Stomach (tissue), 9 donors: ENCODE data around the gene ATAD3B. TPM values are rescaled to one million over a fixed set of nuclear protein-coding genes. Genes with fewer than 3 reads are reported as not detected.
A peak's percentile ranks its signal among the peaks of the same experiment; 100 is the strongest.

Source experiments
- DNase-seq, 2 donors: peaks; one replicate each; pipeline versions ENCODE4 v3.0.0 to v3.0.0-alpha.2; 2013 to 2019
- H3K27ac ChIP-seq, 5 donors: fragments of 200-600 bp in 4 of 5; sonication (generic) in 4 of 5; one replicate each; pipeline ENCODE4 v1.5.1; 2013 to 2019; ENCODE audit warnings: mild to moderate bottlenecking in 1 of 5, moderate library complexity in 1 of 5
- H3K27me3 ChIP-seq, 3 donors: fragments of 200-600 bp; sonication (generic); one replicate each; pipeline ENCODE4 v1.5.1; 2017 to 2019; ENCODE audit warnings: mixed run types in 1 of 3
- H3K36me3 ChIP-seq, 4 donors: fragments of 200-600 bp; sonication (generic); 1 replicate in 3 of 4; 2 replicates in 1 of 4; pipeline ENCODE4 v1.5.1; 2016 to 2019
- H3K4me1 ChIP-seq, 4 donors: fragments of 200-600 bp; sonication (generic); one replicate each; pipeline ENCODE4 v1.5.1; 2016 to 2019
- H3K4me3 ChIP-seq, 4 donors: fragments of 200-600 bp; sonication (generic) in 3 of 4; one replicate each; pipeline ENCODE4 v1.5.1; 2016 to 2019; ENCODE audit warnings: mild to moderate bottlenecking in 1 of 4
- H3K9me3 ChIP-seq, 4 donors: fragments of 200-600 bp; sonication (generic); one replicate each; pipeline ENCODE4 v1.5.1; 2016 to 2019
- CTCF ChIP-seq, 7 experiments: fragments of 450-650 bp in 4 of 7; fragments of 200-600 bp in 3 of 7; sonication (generic) in 3 of 7; IDR thresholded peaks; one replicate each; pipeline ENCODE4 v1.5.1; 2016 to 2019; ENCODE audit warnings: antibody characterized with exemption in 7 of 7, control low read depth in 2 of 7, mild to moderate bottlenecking in 1 of 7
- EP300 ChIP-seq: sonication (generic); formaldehyde crosslinking; IDR thresholded peaks from one replicate; pipeline ENCODE4 v1.6.1; 2017; ENCODE audit warnings: antibody characterized with exemption
- POLR2A ChIP-seq, 4 donors: fragments of 450-650 bp; IDR thresholded peaks; one replicate each; pipeline ENCODE4 v1.6.1; 2016; ENCODE audit warnings: antibody characterized with exemption in 4 of 4, control low read depth in 2 of 4, mild to moderate bottlenecking in 1 of 4, moderate library complexity in 1 of 4
- POLR2AphosphoS5 ChIP-seq, 3 donors: sonication (generic); formaldehyde crosslinking; IDR thresholded peaks; one replicate each; pipeline ENCODE4 v1.6.1; 2016; ENCODE audit warnings: antibody characterized with exemption in 3 of 3
- WGBS, 5 donors: extraction: QIAGEN DNeasy Blood & Tissue Kit in 3 of 5; methylation state at CpG; one replicate each; pipeline versions ENCODE4 v1.1.5 to v1.1.7; 2013 to 2018; 5-methylcytosine and 5-hydroxymethylcytosine counted together
- intact Hi-C: fragments of 100-400 bp; cut with DNase I; formaldehyde crosslinking; loops from one replicate; pipeline ENCODE4 v1.15.1; 2023; ENCODE audit warnings: low total_unique reads
- polyA plus RNA-seq, 3 donors: library from polyadenylated mRNA; stranded (reverse); fragments of 200-250 nt; gene quantifications; one replicate each; pipeline ENCODE4 v1.2.3, GENCODE V29; 2013
- total RNA-seq, 5 donors: library from RNA; depleted of rRNA; stranded (reverse); fragments of >200 nt; gene quantifications; one replicate each; pipeline versions ENCODE4 v1.1.0 to v1.2.3, GENCODE V29; 2014 to 2016
- donor health status: healthy with polysubstance abuse.
- donor health status: Bipolar disorder and iron deficiency.
- donor health status: healthy.

Gene ATAD3B
- total and polyA plus RNA-seq, 8 donors = 8.2 to 91.5 (median 21.1) TPM

GRCh38 chr1:1423245-1423597, 48.3 kb upstream of the ATAD3B start:
- Histone ChIP-seq H3K27ac (peak overlapping the region in 1 of 5 donors; percentile 24), H3K4me1 (peaks cover 15 to 49% (median 41%) of the 10 kb centered on the region in 4 donors), H3K4me3 (no peak overlapping the region), H3K27me3 (peaks cover 0 to 40% (median 4%) of the 10 kb centered on the region in 3 donors), H3K9me3 (no peaks in the 10 kb centered on the region), H3K36me3 (no peaks in the 10 kb centered on the region)
- WGBS, 5 donors = 76 to 93% (median 88%) methylated on average over 7 of the region's 7 CpGs
- intact Hi-C loops = no loop called here
- DNase-seq = no peak
- no peak for TF ChIP-seq EP300
- TF ChIP-seq POLR2A (IDR thresholded peaks at IDR 0.05) = no peak
- TF ChIP-seq CTCF (IDR thresholded peaks at IDR 0.05) = no peak
- no peak for TF ChIP-seq POLR2AphosphoS5 (IDR thresholded peaks at IDR 0.05)

GRCh38 chr1:1424707-1425106, 46.9 kb upstream of the ATAD3B start:
- H3K36me3 ChIP-seq = no peaks in the 10 kb centered on the region
- WGBS, 5 donors = 78 to 93% (median 84%) methylated on average over 15 of the region's 15 CpGs
- intact Hi-C loops = no loop called here
- H3K4me1 ChIP-seq = peaks cover 16 to 43% (median 33%) of the 10 kb centered on the region in 4 donors
- H3K27ac ChIP-seq = no peak overlapping the region
- H3K9me3 ChIP-seq = no peaks in the 10 kb centered on the region
- DNase-seq = no peak
- no peak for TF ChIP-seq POLR2AphosphoS5 (IDR thresholded peaks at IDR 0.05)
- TF ChIP-seq EP300 = no peak
- no peak for TF ChIP-seq CTCF (IDR thresholded peaks at IDR 0.05)
- no peak for TF ChIP-seq POLR2A (IDR thresholded peaks at IDR 0.05)
- no peak overlapping the region for H3K4me3 ChIP-seq
- H3K27me3 ChIP-seq = peaks cover 0 to 42% (median 4%) of the 10 kb centered on the region in 3 donors

DNA sequence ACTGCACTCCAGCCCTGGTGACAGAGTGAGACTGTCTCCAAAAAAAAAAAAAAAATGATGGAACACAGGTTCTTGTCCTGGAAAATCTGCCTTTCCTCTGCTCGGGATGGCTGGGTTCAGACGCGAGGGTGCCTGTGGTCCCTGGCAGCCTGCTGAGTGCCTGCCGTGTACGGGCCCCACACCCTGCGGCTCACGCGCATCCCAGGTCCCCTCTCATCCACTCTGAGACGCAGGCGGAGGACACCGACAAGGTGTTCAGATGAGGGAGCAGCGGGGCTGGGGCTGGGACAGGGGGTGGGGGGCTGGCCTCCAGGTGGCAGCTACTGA, 46.2 kb upstream of the ATAD3B start:
- H3K4me1 ChIP-seq = peaks cover 20 to 47% (median 36%) of the 10 kb centered on the region in 4 donors
- no peaks in the 10 kb centered on the region for H3K9me3 ChIP-seq
- 72 to 86% (median 85%) methylated on average over 6 to 12 of the region's 12 CpGs for WGBS, 5 donors
- peaks cover 0 to 40% (median 4%) of the 10 kb centered on the region in 3 donors for H3K27me3 ChIP-seq
- intact Hi-C loops = no loop called here
- no peaks in the 10 kb centered on the region for H3K36me3 ChIP-seq
- no peak overlapping the region for H3K4me3 ChIP-seq
- DNase-seq = no peak
- no peak overlapping the region for H3K27ac ChIP-seq
- TF ChIP-seq EP300 (no peak), CTCF (IDR thresholded peaks at IDR 0.05) (no peak), POLR2AphosphoS5 (IDR thresholded peaks at IDR 0.05) (no peak), POLR2A (IDR thresholded peaks at IDR 0.05) (no peak)

- Histone ChIP-seq H3K4me1 (peaks cover 21 to 47% (median 36%) of the 10 kb centered on the region in 4 donors), H3K27ac (peak overlapping the region in 3 of 5 donors; percentile 19 to 83 (median 39)), H3K4me3 (no peak overlapping the region), H3K27me3 (peaks cover 0 to 35% (median 4%) of the 10 kb centered on the region in 3 donors), H3K36me3 (no peaks in the 10 kb centered on the region), H3K9me3 (no peaks in the 10 kb centered on the region)
- intact Hi-C loops = no loop called here
- DNase-seq = peak in 1 of 2 donors; percentile 30
- TF ChIP-seq POLR2AphosphoS5 (IDR thresholded peaks at IDR 0.05) (no peak), CTCF (IDR thresholded peaks at IDR 0.05) (no peak), EP300 (no peak), POLR2A (IDR thresholded peaks at IDR 0.05) (no peak)
- 41 to 46% (median 42%) methylated on average over 4 to 33 of the region's 33 CpGs for WGBS, 5 donors
Measured at GRCh38 chr1:1425753-1426495, 45.6 kb upstream of the ATAD3B start.
